Spleen (tissue), 7 donors: ENCODE measurements around the gene UVSSA.
A peak's percentile ranks its signal among the peaks of the same experiment; 100 is the strongest.

Source experiments
- POLR2A ChIP-seq, 3 donors: fragments of 450-650 bp; IDR thresholded peaks; one replicate each; pipeline ENCODE4 v1.5.1; 2017; ENCODE audit warnings: antibody characterized with exemption in 3 of 3, mild to moderate bottlenecking in 1 of 3
- POLR2AphosphoS5 ChIP-seq, 3 donors: sonication (generic); formaldehyde crosslinking; IDR thresholded peaks; one replicate each; pipeline ENCODE4 v1.5.1; 2017; ENCODE audit warnings: antibody characterized with exemption in 3 of 3
- TF ChIP-seq, protein P1 (sequence below), 11 experiments: fragments of 200-600 bp in 7 of 11; fragments of 450-650 bp in 4 of 11; sonication (generic) in 4 of 11; IDR thresholded peaks in 8 of 11; conservative IDR thresholded peaks in 3 of 11; 1 replicate in 7 of 11; 2 replicates in 4 of 11; pipeline versions ENCODE4 v1.4.0 to v1.8.0; 2016 to 2021; ENCODE audit warnings: antibody characterized with exemption in 11 of 11, inconsistent platforms in 4 of 11, mild to moderate bottlenecking in 1 of 11
- donor health status: DM: no; HTN: no; CAD: no; lungs with moderate emphysema.
- donor health status: DM: no; HTN: no; CAD: no.
- donor health status: DM: no; HTN: no; CAD: no.

DNA sequence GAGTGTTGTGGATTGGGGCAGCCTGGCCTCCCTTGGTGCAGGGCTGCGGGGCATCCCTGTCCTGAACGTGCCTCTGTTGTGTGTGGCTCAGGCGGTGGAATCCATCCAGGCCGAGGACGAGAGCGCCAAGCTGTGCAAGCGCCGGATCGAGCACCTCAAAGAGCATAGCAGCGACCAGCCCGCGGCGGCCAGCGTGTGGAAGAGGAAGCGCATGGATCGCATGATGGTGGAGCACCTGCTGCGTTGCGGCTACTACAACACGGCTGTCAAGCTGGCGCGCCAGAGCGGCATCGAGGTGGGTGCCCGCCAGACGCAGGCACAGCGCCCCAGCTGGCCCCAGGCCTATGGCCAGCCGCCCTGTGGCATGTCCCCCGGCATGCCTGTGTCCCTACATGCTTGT is 31.7 kb upstream of the UVSSA start:
- TF ChIP-seq, protein P1, sequence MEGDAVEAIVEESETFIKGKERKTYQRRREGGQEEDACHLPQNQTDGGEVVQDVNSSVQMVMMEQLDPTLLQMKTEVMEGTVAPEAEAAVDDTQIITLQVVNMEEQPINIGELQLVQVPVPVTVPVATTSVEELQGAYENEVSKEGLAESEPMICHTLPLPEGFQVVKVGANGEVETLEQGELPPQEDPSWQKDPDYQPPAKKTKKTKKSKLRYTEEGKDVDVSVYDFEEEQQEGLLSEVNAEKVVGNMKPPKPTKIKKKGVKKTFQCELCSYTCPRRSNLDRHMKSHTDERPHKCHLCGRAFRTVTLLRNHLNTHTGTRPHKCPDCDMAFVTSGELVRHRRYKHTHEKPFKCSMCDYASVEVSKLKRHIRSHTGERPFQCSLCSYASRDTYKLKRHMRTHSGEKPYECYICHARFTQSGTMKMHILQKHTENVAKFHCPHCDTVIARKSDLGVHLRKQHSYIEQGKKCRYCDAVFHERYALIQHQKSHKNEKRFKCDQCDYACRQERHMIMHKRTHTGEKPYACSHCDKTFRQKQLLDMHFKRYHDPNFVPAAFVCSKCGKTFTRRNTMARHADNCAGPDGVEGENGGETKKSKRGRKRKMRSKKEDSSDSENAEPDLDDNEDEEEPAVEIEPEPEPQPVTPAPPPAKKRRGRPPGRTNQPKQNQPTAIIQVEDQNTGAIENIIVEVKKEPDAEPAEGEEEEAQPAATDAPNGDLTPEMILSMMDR (IDR thresholded peaks at IDR 0.05 in 8 of 11, conservative IDR thresholded peaks at IDR 0.05 in 3 of 11) = no peak
- TF ChIP-seq POLR2A (IDR thresholded peaks at IDR 0.05) (no peak), POLR2AphosphoS5 (IDR thresholded peaks at IDR 0.05) (peak in 1 of 3 donors; percentile 27)
